Osteoblast (primary cell): ENCODE measurements around the gene MAP2K6. TPM values are rescaled to one million over a fixed set of nuclear protein-coding genes. Genes with fewer than 3 reads are reported as not detected.

Experiments used
- DNase-seq: peaks from one replicate; pipeline ENCODE4 v3.0.0; 2011; ENCODE audit warnings: low spot score, mixed read lengths; ENCODE audit not compliant: insufficient read length; ENCODE audit errors: missing footprints
- H2AFZ ChIP-seq: 2 replicates; pipeline ENCODE4 v1.6.0; 2011; ENCODE audit warnings: mild to moderate bottlenecking, low read length
- H3K27ac ChIP-seq: 2 replicates; pipeline ENCODE4 v1.5.1; 2011; ENCODE audit warnings: mild to moderate bottlenecking, low read depth, low read length, moderate library complexity
- H3K27me3 ChIP-seq: 2 replicates; pipeline ENCODE4 v1.6.0; 2012; ENCODE audit warnings: mild to moderate bottlenecking, control low read depth, inconsistent platforms, low read length, moderate library complexity; ENCODE audit not compliant: insufficient read depth
- H3K36me3 ChIP-seq: 2 replicates; pipeline ENCODE4 v1.5.1; 2011; ENCODE audit warnings: mild to moderate bottlenecking, low read length, control low read depth, moderate library complexity; ENCODE audit not compliant: insufficient read depth
- H3K4me1 ChIP-seq: 2 replicates; pipeline ENCODE4 v1.5.1; 2011; ENCODE audit warnings: mild to moderate bottlenecking, low read length, control low read depth, moderate library complexity; ENCODE audit not compliant: insufficient read depth
- H3K4me2 ChIP-seq: 2 replicates; pipeline ENCODE4 v1.6.0; 2011; ENCODE audit warnings: mild to moderate bottlenecking, low read length; ENCODE audit not compliant: insufficient read depth
- H3K4me3 ChIP-seq: fragments of 200-600 bp; sonication (generic); 3 replicates; pipeline ENCODE4 v1.5.1; 2012; ENCODE audit warnings: mild to moderate bottlenecking, low read length, inconsistent platforms; ENCODE audit not compliant: insufficient read depth
- H3K79me2 ChIP-seq: 2 replicates; pipeline ENCODE4 v1.6.0; 2012; ENCODE audit warnings: mild to moderate bottlenecking, low read length, control low read depth, inconsistent platforms; ENCODE audit not compliant: insufficient read depth
- H3K9me3 ChIP-seq: 2 replicates; pipeline ENCODE4 v1.5.1; 2011; ENCODE audit warnings: low read depth, low read length, control low read depth
- H4K20me1 ChIP-seq: 2 replicates; pipeline ENCODE4 v1.6.0; 2012; ENCODE audit warnings: mild to moderate bottlenecking, low read length, control low read depth; ENCODE audit not compliant: insufficient read depth
- total RNA-seq: library from RNA; depleted of rRNA; stranded (reverse); fragments of >200 nt; gene quantifications from 2 replicates; pipeline ENCODE4 v1.2.3, GENCODE V29; 2012
- TF ChIP-seq, protein P1 (sequence below): IDR thresholded peaks from 2 replicates; pipeline ENCODE4 v1.5.1; 2011; ENCODE audit warnings: mild to moderate bottlenecking, low read depth, low read length, moderate library complexity; ENCODE audit errors: extremely low read depth

The MAP2K6 gene
- total RNA-seq, 1 donor = 2.5 TPM

DNA sequence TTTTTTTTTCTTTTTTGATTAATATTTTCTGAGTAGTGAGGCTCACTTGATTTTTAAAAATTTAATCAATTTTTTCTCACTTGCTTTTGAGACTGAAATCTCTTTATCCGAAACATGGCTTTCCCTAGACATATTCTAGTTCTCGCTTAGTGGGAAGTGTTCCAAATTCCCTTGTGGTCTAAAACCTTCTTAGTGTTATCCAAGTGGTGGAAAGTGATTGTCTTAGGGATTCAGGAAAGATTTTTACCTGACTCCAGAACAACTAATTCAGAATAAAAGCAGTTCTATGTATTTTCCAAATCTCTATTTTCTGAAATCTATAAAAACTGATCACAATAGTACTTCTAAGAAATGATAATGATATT, 178.8 kb downstream of the MAP2K6 start:
- Histone ChIP-seq H3K4me3 (no peak overlapping the region), H4K20me1 (no peaks in the 10 kb centered on the region), H3K4me2 (no peak overlapping the region), H2AFZ (no peak overlapping the region), H3K27ac (peak overlapping the region; percentile 47), H3K4me1 (peaks cover 13% of the 10 kb centered on the region), H3K36me3 (no peaks in the 10 kb centered on the region), H3K27me3 (no peaks in the 10 kb centered on the region), H3K79me2 (no peaks in the 10 kb centered on the region), H3K9me3 (no peaks in the 10 kb centered on the region)
- TF ChIP-seq, protein P1, sequence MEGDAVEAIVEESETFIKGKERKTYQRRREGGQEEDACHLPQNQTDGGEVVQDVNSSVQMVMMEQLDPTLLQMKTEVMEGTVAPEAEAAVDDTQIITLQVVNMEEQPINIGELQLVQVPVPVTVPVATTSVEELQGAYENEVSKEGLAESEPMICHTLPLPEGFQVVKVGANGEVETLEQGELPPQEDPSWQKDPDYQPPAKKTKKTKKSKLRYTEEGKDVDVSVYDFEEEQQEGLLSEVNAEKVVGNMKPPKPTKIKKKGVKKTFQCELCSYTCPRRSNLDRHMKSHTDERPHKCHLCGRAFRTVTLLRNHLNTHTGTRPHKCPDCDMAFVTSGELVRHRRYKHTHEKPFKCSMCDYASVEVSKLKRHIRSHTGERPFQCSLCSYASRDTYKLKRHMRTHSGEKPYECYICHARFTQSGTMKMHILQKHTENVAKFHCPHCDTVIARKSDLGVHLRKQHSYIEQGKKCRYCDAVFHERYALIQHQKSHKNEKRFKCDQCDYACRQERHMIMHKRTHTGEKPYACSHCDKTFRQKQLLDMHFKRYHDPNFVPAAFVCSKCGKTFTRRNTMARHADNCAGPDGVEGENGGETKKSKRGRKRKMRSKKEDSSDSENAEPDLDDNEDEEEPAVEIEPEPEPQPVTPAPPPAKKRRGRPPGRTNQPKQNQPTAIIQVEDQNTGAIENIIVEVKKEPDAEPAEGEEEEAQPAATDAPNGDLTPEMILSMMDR = no peak
- DNase-seq = no peak

DNA sequence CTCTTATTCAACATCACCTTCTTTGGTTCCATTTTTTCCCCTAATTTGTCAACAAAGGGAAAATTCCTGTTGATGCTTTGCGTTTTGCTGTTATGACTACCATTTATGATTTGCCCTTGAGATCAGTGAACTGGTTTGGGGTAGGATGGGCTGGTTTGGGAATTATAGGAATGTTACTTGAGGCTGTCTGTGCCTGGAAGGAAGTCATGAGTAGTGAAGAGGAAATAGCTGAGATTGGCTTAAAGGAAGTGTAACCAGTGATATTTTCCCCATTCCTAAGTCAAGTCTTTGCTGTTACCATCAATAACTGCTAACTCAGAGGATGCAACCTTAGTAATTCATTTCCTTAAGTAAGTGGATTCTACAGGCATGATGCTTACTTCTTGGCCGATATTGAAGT, 179.2 kb downstream of the MAP2K6 start:
- Histone ChIP-seq H3K9me3 (no peaks in the 10 kb centered on the region), H3K36me3 (no peaks in the 10 kb centered on the region), H2AFZ (no peak overlapping the region), H3K79me2 (no peaks in the 10 kb centered on the region), H3K27me3 (no peaks in the 10 kb centered on the region), H3K4me3 (no peak overlapping the region), H3K4me1 (peaks cover 13% of the 10 kb centered on the region), H4K20me1 (no peaks in the 10 kb centered on the region), H3K4me2 (no peak overlapping the region), H3K27ac (peak overlapping the region; percentile 47)
- DNase-seq = no peak
- TF ChIP-seq, protein P1 = no peak

DNA sequence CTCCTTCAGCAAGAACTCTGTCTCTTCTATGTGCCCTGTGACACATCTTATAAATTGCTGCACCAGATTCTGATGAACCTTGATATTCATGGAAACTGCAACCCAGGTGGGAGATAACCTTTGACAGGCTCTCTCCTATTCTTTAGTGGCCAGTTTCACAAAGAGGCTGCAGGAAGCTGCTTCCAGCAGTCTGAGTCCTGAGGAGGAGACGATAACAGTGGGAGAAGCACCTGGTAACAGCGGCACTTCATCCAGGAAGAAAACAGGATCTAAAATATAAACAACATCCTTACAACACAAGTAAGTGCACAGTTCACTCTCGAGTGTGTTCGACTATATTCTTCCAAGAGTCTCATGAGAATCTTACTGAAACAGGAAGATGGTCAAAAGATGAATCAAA, 180.1 kb downstream of the MAP2K6 start:
- H3K4me1 ChIP-seq = peaks cover 13% of the 10 kb centered on the region
- H2AFZ ChIP-seq = no peak overlapping the region
- TF ChIP-seq, protein P1 = no peak
- no peak for DNase-seq
- no peaks in the 10 kb centered on the region for H3K36me3 ChIP-seq
- no peaks in the 10 kb centered on the region for H4K20me1 ChIP-seq
- H3K27ac ChIP-seq = no peak overlapping the region
- H3K79me2 ChIP-seq = no peaks in the 10 kb centered on the region
- no peak overlapping the region for H3K4me3 ChIP-seq
- no peaks in the 10 kb centered on the region for H3K27me3 ChIP-seq
- H3K9me3 ChIP-seq = no peaks in the 10 kb centered on the region
- H3K4me2 ChIP-seq = no peak overlapping the region

DNA sequence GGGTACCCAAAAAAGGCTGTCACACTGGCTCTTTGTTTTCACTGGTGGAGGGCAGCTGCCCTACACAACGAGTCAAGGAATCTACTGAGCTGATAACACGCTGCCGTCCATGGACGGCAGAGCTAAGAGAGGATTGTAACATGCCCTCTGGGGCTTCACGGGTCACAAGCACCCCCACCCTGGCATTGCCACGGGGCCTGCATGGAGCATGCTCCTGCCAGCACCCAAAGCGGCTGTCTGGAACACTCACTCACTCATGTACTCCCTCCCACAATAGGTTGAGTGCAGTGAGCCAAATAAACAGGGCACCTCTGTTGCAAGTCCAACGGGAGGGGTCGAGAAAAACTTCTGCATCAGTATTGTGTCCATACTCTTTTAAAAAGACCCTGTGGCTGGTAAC, 181.6 kb downstream of the MAP2K6 start:
- H3K27ac ChIP-seq = no peak overlapping the region
- H3K27me3 ChIP-seq = no peaks in the 10 kb centered on the region
- DNase-seq = no peak
- TF ChIP-seq, protein P1 = no peak
- H3K4me1 ChIP-seq = peaks cover 13% of the 10 kb centered on the region
- H3K36me3 ChIP-seq = no peaks in the 10 kb centered on the region
- no peaks in the 10 kb centered on the region for H3K79me2 ChIP-seq
- no peaks in the 10 kb centered on the region for H4K20me1 ChIP-seq
- H3K9me3 ChIP-seq = no peaks in the 10 kb centered on the region
- no peak overlapping the region for H3K4me3 ChIP-seq
- H3K4me2 ChIP-seq = no peak overlapping the region
- no peak overlapping the region for H2AFZ ChIP-seq
